Hematopoietic multipotent progenitor cell treated with erythropoietin and hydrocortisone succinate and interleukin-3 and kit ligand, for 6 days (in vitro differentiated cells): Measurements from ENCODE around the gene VAMP7.
"Not testable (repeated sequence)": the region's sequence is repeated elsewhere in the genome, so short reads cannot be mapped to it uniquely, and the experiment has no call there.

Experiments used
- DNase-seq: peaks from one replicate; pipeline ENCODE4 v3.0.0-alpha.2; 2015

The VAMP7 gene

GRCh38 chrX:155923200-155923599 is 42.1 kb downstream of the VAMP7 start:
- DNase-seq: no peak

GRCh38 chrX:155930852-155931618 is 49.9 kb downstream of the VAMP7 start:
- DNase-seq: not testable (repeated sequence)

GRCh38 chrX:155938132-155938531 is 57.0 kb downstream of the VAMP7 start:
- DNase-seq: no peak

- DNase-seq: no peak
Observed at GRCh38 chrX:155949098-155949497, 68.0 kb downstream of the VAMP7 start.

- no peak for DNase-seq
Observed at GRCh38 chrX:155951237-155951789, 70.2 kb downstream of the VAMP7 start.

- no peak for DNase-seq
Observed at GRCh38 chrX:155953055-155953454, 71.9 kb downstream of the VAMP7 start.

GRCh38 chrX:155954793-155955192 is 73.6 kb downstream of the VAMP7 start:
- DNase-seq: no peak

GRCh38 chrX:155956099-155956498 is 75.0 kb downstream of the VAMP7 start:
- DNase-seq: no peak

GRCh38 chrX:155956649-155957048 is 75.5 kb downstream of the VAMP7 start:
- DNase-seq: no peak

GRCh38 chrX:155957843-155958242 is 76.7 kb downstream of the VAMP7 start:
- no peak for DNase-seq

GRCh38 chrX:155959018-155959587 is 78.0 kb downstream of the VAMP7 start:
- DNase-seq: no peak

- DNase-seq: no peak
Observed at GRCh38 chrX:155962906-155963305, 81.8 kb downstream of the VAMP7 start.

GRCh38 chrX:155966876-155967275 is 85.7 kb downstream of the VAMP7 start:
- DNase-seq: peak; percentile 92

GRCh38 chrX:155967653-155968325 is 86.6 kb downstream of the VAMP7 start:
- no peak for DNase-seq

GRCh38 chrX:155968326-155968661 is 87.1 kb downstream of the VAMP7 start:
- DNase-seq: peak; percentile 20

- DNase-seq: no peak
Observed at GRCh38 chrX:155968791-155969190, 87.6 kb downstream of the VAMP7 start.

GRCh38 chrX:155971658-155972057 is 90.5 kb downstream of the VAMP7 start:
- DNase-seq: peak; percentile 40

- not testable (repeated sequence) for DNase-seq
Observed at GRCh38 chrX:155972241-155972640, 91.1 kb downstream of the VAMP7 start.

GRCh38 chrX:155983326-155983725 is 102.2 kb downstream of the VAMP7 start:
- no peak for DNase-seq

- DNase-seq: no peak
Observed at GRCh38 chrX:155985208-155985607, 104.1 kb downstream of the VAMP7 start.

GRCh38 chrX:155986995-155987394 is 105.8 kb downstream of the VAMP7 start:
- not testable (repeated sequence) for DNase-seq

- no peak for DNase-seq
Observed at GRCh38 chrX:155988859-155989258, 107.7 kb downstream of the VAMP7 start.
